VCaP (cell line): ENCODE results near the gene COL26A1.

ENCODE experiments used
- H3K27ac ChIP-seq: fragments of 450-650 bp; 2 replicates; pipeline ENCODE4 v1.5.1; 2017
- TF ChIP-seq, protein P1 (sequence below): fragments of 450-650 bp; conservative IDR thresholded peaks from 2 replicates; pipeline ENCODE4 v1.5.1; 2017; ENCODE audit warnings: mild to moderate bottlenecking, moderate library complexity

The COL26A1 gene

DNA sequence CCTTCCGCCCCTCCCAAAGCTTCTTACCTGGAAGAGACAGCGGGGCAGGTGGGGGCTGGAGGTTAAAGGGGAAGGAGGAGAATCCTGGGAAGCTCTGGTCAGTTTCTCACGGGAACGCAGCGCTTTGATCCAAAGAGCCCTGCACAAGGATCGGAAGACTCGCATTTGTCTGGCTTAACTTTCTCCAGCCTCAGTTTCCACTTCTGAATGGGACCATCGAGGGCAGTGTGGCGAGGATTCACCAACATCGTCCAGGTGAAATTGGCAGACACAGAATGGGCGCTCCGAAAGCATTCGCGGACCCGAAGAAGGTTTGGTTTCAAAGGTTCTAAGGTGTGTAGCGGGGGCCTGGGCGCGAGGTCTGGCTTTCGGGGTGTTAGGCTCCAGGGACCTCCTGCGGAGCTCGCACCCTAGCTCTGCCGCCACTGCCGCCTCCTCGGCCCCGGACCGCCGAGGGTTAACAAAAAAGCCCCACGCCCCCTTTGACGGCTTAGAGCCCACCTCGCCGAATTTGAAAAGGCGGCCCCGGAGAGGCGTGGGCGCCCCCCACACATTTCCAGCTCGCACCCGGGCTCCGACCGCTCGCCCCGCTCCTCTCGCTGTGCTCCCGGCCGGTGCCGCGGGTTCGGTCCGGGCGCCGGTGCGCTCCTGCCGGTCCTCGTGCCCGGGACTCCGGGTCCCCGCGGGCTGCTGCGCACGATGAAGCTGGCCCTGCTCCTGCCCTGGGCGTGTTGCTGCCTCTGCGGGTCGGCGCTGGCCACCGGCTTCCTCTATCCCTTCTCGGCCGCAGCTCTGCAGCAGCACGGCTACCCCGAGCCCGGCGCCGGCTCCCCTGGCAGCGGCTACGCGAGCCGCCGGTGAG, at the start of gene COL26A1:
COL26A1 (plus strand) TSS at position 542 of the 862 bp plus-strand sequence; CDS start at position 700, 158 bp downstream.
- H3K27ac ChIP-seq = peak within 1 kb of the TSS; percentile 96
- TF ChIP-seq, protein P1, sequence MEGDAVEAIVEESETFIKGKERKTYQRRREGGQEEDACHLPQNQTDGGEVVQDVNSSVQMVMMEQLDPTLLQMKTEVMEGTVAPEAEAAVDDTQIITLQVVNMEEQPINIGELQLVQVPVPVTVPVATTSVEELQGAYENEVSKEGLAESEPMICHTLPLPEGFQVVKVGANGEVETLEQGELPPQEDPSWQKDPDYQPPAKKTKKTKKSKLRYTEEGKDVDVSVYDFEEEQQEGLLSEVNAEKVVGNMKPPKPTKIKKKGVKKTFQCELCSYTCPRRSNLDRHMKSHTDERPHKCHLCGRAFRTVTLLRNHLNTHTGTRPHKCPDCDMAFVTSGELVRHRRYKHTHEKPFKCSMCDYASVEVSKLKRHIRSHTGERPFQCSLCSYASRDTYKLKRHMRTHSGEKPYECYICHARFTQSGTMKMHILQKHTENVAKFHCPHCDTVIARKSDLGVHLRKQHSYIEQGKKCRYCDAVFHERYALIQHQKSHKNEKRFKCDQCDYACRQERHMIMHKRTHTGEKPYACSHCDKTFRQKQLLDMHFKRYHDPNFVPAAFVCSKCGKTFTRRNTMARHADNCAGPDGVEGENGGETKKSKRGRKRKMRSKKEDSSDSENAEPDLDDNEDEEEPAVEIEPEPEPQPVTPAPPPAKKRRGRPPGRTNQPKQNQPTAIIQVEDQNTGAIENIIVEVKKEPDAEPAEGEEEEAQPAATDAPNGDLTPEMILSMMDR = 0 out of 2 replicates have a peak, but pooled peaks have one; percentile 3

DNA sequence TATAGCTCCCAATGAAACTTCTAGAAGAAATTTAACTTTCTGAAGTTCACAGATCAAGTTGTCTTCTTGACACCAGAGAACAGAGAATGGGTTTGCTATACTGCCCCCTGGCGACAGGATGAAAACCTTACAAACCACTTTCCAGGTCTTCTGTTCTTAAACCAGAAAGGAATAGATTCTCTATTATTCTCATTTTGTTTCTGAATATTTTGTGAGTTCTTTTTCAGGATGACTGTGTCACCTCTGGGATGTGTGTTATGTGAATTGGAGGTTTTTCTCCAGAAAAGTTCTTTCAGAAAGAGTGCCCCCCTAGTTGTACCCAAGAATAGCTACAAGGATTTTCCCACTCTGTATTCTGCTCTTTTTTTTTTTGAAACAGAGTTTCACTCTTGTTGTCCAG, 47.3 kb upstream of the COL26A1 start:
- no peak overlapping the region for H3K27ac ChIP-seq
- TF ChIP-seq, protein P1 = peak; percentile 78

DNA sequence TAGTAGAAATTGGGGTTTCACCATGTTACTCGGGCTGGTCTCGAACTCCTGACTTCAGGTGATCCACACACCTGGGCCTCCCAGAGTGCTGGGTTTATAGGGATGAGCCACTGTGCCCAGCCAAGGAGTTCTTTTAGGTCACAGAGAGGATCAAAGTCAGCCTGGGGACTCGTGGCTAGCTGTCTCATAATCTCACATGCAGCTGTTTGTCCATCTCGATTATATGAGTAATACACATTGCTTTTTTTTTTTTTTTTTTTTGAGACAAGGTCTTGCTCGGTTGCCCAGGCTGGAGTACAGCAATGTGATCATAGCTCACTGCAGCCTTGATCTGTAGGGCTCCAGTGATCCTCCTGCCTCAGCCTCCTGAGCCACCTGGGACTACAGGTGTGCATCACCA, 43.3 kb upstream of the COL26A1 start:
- H3K27ac ChIP-seq = no peak overlapping the region
- TF ChIP-seq, protein P1 = no peak

DNA sequence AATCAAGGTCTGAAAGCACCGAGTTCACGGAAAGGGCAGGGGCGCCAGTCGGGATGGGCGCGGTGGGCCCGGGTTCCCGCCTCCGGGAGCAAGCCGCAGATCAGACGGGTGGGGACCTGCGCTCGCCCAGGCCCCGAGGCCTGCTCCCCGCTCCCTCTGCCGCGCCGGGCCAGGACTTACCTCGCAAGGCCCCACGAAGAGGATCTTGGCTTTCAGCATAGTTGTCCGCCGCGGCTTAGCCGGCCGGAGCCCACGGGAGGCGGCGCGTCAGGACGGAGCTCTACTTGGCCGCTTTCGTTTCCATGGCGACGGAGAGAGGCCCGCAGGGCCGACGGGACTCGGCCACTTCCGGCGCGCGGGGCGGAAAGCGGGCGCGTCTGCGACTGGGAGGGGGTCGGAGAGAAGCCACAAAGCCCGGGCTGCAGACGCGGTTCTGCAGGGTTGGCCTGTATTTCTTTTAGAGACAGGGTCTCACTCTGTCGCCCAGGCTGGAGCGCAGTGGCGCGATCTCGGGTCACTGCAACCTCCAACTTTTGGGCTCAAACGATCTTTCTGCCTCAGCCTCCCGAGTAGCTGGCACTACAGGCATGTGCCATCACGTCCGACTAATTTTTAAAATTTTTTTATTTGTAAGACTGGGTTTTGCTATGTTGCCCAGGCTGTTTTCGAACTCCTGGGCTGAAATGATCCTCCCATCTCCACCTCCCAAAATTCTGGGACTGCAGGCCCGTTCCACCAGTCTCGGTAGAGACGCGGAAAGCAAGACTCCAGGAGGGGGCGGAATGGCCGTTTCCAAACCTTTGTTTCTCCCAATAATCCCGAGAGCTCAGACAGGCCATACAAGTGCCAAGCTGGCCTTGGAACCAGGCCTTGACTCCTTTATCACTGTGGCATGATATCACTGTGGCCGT, 40.9 kb upstream of the COL26A1 start, which contains the start of gene IFT22:
IFT22 (minus strand) TSS at position 322 of the 911 bp plus-strand sequence; CDS start at position 219, 103 bp downstream.
- peak within 1 kb of the TSS; percentile 89 for H3K27ac ChIP-seq
- TF ChIP-seq, protein P1 = peak; percentile 61

DNA sequence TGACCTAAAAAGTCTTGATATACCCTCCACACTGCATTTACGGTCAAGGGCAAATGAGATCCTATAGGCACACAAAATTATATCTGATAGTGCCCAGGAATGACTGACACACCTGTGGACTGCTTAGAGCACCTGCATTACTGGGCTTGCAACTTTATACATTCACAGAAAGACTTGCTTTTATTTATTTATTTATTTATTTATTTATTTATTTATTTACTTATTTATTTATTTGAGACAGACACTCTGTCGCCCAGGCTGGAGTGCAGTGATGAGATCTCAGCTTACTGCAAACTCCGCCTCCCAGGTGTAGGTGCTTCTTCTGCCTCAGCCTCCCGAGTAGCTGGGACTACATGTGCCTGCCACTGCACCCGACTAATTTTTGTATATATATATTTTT, 34.5 kb upstream of the COL26A1 start:
- TF ChIP-seq, protein P1 = no peak
- no peak overlapping the region for H3K27ac ChIP-seq

DNA sequence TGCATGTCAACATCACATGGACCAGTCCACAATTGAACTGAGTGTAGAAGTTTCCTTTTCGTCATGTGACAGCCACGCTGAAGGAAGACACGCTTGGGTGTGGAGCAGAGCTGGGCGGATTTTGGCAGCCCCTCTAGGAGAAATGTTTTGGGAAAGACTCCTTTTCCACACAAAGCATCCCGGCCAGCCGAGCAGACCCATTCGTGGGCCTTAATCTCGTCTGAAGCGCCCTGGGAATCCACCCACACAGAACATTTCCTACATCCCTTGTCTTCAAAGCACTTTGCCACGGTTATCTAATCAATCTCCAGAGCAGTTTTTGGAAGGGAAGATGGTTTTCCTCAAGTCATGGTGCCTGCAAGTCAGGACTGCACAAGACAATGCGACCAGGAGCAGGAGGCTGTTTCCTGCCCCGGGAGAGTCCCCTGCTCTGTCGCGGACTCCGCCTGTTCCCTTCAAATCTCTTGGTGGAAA, 32.6 kb upstream of the COL26A1 start:
- TF ChIP-seq, protein P1 = no peak

DNA sequence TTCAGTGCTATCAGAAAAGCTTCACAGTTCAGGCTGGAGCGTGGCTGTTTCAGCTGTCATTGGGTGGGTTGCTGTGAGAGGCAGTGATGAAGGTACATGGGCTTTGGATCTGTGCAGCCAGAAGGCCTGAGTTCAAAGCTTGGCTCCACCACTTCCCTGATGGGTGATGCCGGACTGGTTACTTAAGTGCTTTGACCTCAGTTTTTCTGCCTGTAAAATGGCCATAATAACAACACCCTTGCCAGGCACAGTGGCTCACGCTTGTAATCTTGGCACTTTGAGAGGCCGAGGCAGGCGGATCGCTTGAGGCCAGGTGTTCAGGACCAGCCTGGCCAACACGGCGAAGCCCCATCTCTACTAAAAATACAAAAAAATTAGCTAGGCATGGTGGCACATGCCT, 30.6 kb upstream of the COL26A1 start:
- H3K27ac ChIP-seq = peak overlapping the region; percentile 50; the same call in 1 of the 2 replicates
- TF ChIP-seq, protein P1 = no peak

More for the DNA sequence above, 32.6 kb upstream of the COL26A1 start:
- H3K27ac ChIP-seq = no peak overlapping the region
